GM12878 (cell line): ENCODE results near the gene NOS3. TPM values are rescaled to one million over a fixed set of nuclear protein-coding genes. Genes with fewer than 3 reads are reported as not detected.

Experiments used
- ATAC-seq: fragments of 200-7000 bp; cut with Tn5 transposase; 3 replicates; pipeline ENCODE4 v1.9.1; 2020; ENCODE audit warnings: mild to moderate bottlenecking, moderate library complexity
- BruUV-seq: library from RNA; stranded (reverse); fragments of 400-500 nt; replicated peaks from 2 replicates; lab custom pipeline; 2021; lab: Mats Ljungman, UMichigan
- CTCF ChIA-PET: fragments of 300-600 bp; sonication (Branson Sonifier 250); formaldehyde crosslinking; extraction: SDS; loops from one replicate; lab custom pipeline; 2021; ENCODE audit warnings: inconsistent platforms; lab: Yijun Ruan, JAX
- POLR2A ChIA-PET: fragments of 350-600 bp; formaldehyde crosslinking; extraction: SDS; loops from one replicate; lab custom pipeline; 2021; ENCODE audit warnings: inconsistent platforms; lab: Charles Lee
- RAD21 ChIA-PET: fragments of 300-600 bp; sonication (Branson Sonifier 250); formaldehyde crosslinking; loops from one replicate; lab custom pipeline; 2023; ENCODE audit warnings: antibody characterized with exemption; ENCODE audit not compliant: unreplicated experiment; lab: Charles Lee
- SMC1A ChIA-PET: fragments of 300-600 bp; sonication (Branson Sonifier 250); formaldehyde crosslinking; loops from one replicate; lab custom pipeline; 2023; ENCODE audit not compliant: unreplicated experiment, uncharacterized antibody; lab: Charles Lee
- DNase-seq: peaks from one replicate; pipeline ENCODE4 v3.0.0-alpha.2; 2011; ENCODE audit warnings: low read depth, low spot score
- FAIRE-seq: peaks from 3 replicates; lab custom pipeline; 2011; peaks lifted over from hg19 to GRCh38; lab: Jason Lieb, UNC
- H2AFZ ChIP-seq: 2 replicates; pipeline ENCODE4 v1.6.0; 2011; ENCODE audit warnings: low read depth, low read length, control low read depth; ENCODE audit not compliant: control insufficient read depth
- H3K27ac ChIP-seq: 2 replicates; pipeline ENCODE4 v1.5.1; 2011; ENCODE audit warnings: control low read depth; ENCODE audit not compliant: control insufficient read depth, insufficient read depth
- H3K27me3 ChIP-seq, 2 experiments: replicated peaks in 1 of 2; 2 replicates each; pipeline versions ENCODE4 v1.6.0 to v1.6.1; 2011; ENCODE audit warnings: low read length in 1 of 2; ENCODE audit not compliant: control insufficient read depth in 2 of 2, insufficient read depth in 2 of 2
- H3K36me3 ChIP-seq, 2 experiments: 2 replicates each; pipeline ENCODE4 v1.5.1; 2011; ENCODE audit warnings: low read length in 1 of 2; ENCODE audit not compliant: control insufficient read depth in 2 of 2, insufficient read depth in 2 of 2
- H3K4me1 ChIP-seq: 2 replicates; pipeline ENCODE4 v1.6.1; 2011; ENCODE audit warnings: mild to moderate bottlenecking, low read length, moderate library complexity, mixed read lengths; ENCODE audit not compliant: control insufficient read depth, insufficient read depth
- H3K4me2 ChIP-seq: 2 replicates; pipeline ENCODE4 v1.6.0; 2011; ENCODE audit warnings: control low read depth; ENCODE audit not compliant: control insufficient read depth, insufficient read depth
- H3K4me3 ChIP-seq: fragments of 200-600 bp; sonication (generic); 2 replicates; pipeline ENCODE4 v1.5.1; 2016
- H3K79me2 ChIP-seq: 2 replicates; pipeline ENCODE4 v1.6.0; 2011; ENCODE audit warnings: low read length; ENCODE audit not compliant: control insufficient read depth, insufficient read depth
- H3K9ac ChIP-seq: 2 replicates; pipeline ENCODE4 v1.8.0; 2011; ENCODE audit warnings: low read length, control low read depth, mixed read lengths; ENCODE audit not compliant: control insufficient read depth, insufficient read depth
- H3K9me3 ChIP-seq: replicated peaks from 3 replicates; pipeline ENCODE4 v1.5.1; 2011; ENCODE audit warnings: mild to moderate bottlenecking, low read length; ENCODE audit not compliant: control insufficient read depth, insufficient read depth
- H4K20me1 ChIP-seq: 2 replicates; pipeline ENCODE4 v1.6.0; 2011; ENCODE audit not compliant: control insufficient read depth, insufficient read depth
- BACH1 ChIP-seq: fragments of 450-650 bp; IDR thresholded peaks from 2 replicates; pipeline ENCODE4 v1.6.1; 2017; ENCODE audit warnings: mild to moderate bottlenecking, borderline replicate concordance
- CHD4 ChIP-seq: fragments of 200-600 bp; sonication (generic); IDR thresholded peaks from 2 replicates; pipeline ENCODE4 v1.6.1; 2016; ENCODE audit warnings: mild to moderate bottlenecking
- CREM ChIP-seq: IDR thresholded peaks from 2 replicates; pipeline ENCODE4 v1.6.1; 2014; ENCODE audit warnings: antibody characterized with exemption, low read depth
- EGR1 ChIP-seq, 2 experiments: IDR thresholded peaks; 1 replicate in 1 of 2; 2 replicates in 1 of 2; pipeline ENCODE4 v1.6.1; 2011 to 2012; ENCODE audit warnings: low read depth in 2 of 2, low read length in 2 of 2, borderline replicate concordance in 1 of 2, mild to moderate bottlenecking in 1 of 2, moderate library complexity in 1 of 2
- GABPA ChIP-seq: IDR thresholded peaks from 2 replicates; pipeline ENCODE4 v1.6.1; 2014; ENCODE audit warnings: antibody characterized with exemption, low read depth, mild to moderate bottlenecking, inconsistent platforms
- GATAD2B ChIP-seq: fragments of 450-650 bp; conservative IDR thresholded peaks from 2 replicates; pipeline ENCODE4 v1.6.1; 2017; ENCODE audit warnings: low read depth, mild to moderate bottlenecking, moderate library complexity
- HDAC6 ChIP-seq: fragments of 200-600 bp; sonication (generic); IDR thresholded peaks from one replicate; pipeline ENCODE4 v1.8.0; 2017; ENCODE audit warnings: antibody characterized with exemption; ENCODE audit not compliant: unreplicated experiment
- HDGF ChIP-seq: fragments of 450-650 bp; IDR thresholded peaks from 2 replicates; pipeline ENCODE4 v1.6.1; 2016; ENCODE audit warnings: antibody characterized with exemption
- IKZF2 ChIP-seq, 2 experiments: fragments of 450-650 bp; IDR thresholded peaks; 2 replicates each; pipeline ENCODE4 v1.6.1; 2017; ENCODE audit warnings: mild to moderate bottlenecking in 2 of 2, moderate library complexity in 2 of 2
- NKRF ChIP-seq: fragments of 450-650 bp; conservative IDR thresholded peaks from 2 replicates; pipeline ENCODE4 v1.6.1; 2017; ENCODE audit warnings: mild to moderate bottlenecking, moderate library complexity
- RFX5 ChIP-seq: IDR thresholded peaks from 2 replicates; pipeline ENCODE4 v1.6.1; 2011; ENCODE audit warnings: low read depth, low read length, improper control_type of control experiment
- SREBF2 ChIP-seq: IDR thresholded peaks from 2 replicates; pipeline ENCODE4 v1.6.1; 2012; ENCODE audit warnings: mild to moderate bottlenecking, low read length
- ZBTB40 ChIP-seq: fragments of 450-650 bp; IDR thresholded peaks from 2 replicates; pipeline ENCODE4 v1.6.1; 2016; ENCODE audit warnings: mild to moderate bottlenecking, moderate library complexity, borderline replicate concordance
- ZSCAN29 ChIP-seq: fragments of 450-650 bp; IDR thresholded peaks from 2 replicates; pipeline ENCODE4 v1.6.1; 2017; ENCODE audit warnings: mild to moderate bottlenecking, moderate library complexity
- ZZZ3 ChIP-seq: IDR thresholded peaks from 2 replicates; pipeline ENCODE4 v1.6.1; 2011; ENCODE audit warnings: low read depth; ENCODE audit not compliant: control insufficient read depth, insufficient read length
- WGBS: methylation state at CpG from one replicate; pipeline ENCODE4 v1.1.6; 2016; ENCODE audit warnings: low lambda C conversion rate; ENCODE audit not compliant: insufficient replicate concordance, insufficient coverage; ENCODE audit errors: missing lambda C conversion rate; 5-methylcytosine and 5-hydroxymethylcytosine counted together
- in situ Hi-C: fragments of 300-500 bp; cut with MboI; formaldehyde crosslinking; loops from 9 replicates; pipeline ENCODE4 v1.14.3; 2018; ENCODE audit warnings: mixed read lengths
- intact Hi-C: fragments of 100-400 bp; cut with micrococcal nuclease; formaldehyde crosslinking; loops from one replicate; pipeline ENCODE4 v1.14.2; 2022; ENCODE audit not compliant: unreplicated experiment
- polyA plus RNA-seq, 11 experiments: library from polyadenylated mRNA; depleted of rRNA in 4 of 11; unstranded in 6 of 11; stranded (reverse) in 5 of 11; fragments of >200 nt; fragmentation: Nextera tagmentation in 4 of 11; fragmentation: Illumina TruSeq in 1 of 11; extraction: Ambion mirVana in 4 of 11; extraction: Trizol in 1 of 11; gene quantifications; 1 replicate in 1 of 11; 2 replicates in 10 of 11; pipeline versions ENCODE4 v1.2.1 to v1.2.3, GENCODE V29; 2011 to 2016; ENCODE audit warnings: inconsistent platforms in 2 of 11, missing spikeins in 2 of 11, low read depth in 1 of 11
- total RNA-seq, 4 experiments: library from RNA; depleted of rRNA in 3 of 4; stranded (reverse); fragments of >200 nt in 3 of 4; fragmentation: Illumina TruSeq in 1 of 4; extraction: Trizol in 1 of 4; gene quantifications; 2 replicates each; pipeline versions ENCODE4 v1.2.1 to v1.2.3, GENCODE V29; 2013 to 2021

NOS3 gene
- total and polyA plus RNA-seq, 10 of the 15 experiments (the other 5 are each of a cell fraction or from before 2014, with no cell fraction given), result 0.06 to 0.92 (median 0.30) TPM; not detected in 3

- Histone ChIP-seq H3K27ac (no peak overlapping the region), H4K20me1 (no peaks in the 10 kb centered on the region), H3K4me1 (no peaks in the 10 kb centered on the region), H3K9me3 (no peaks in the 10 kb centered on the region), H3K4me3 (no peak overlapping the region), H3K4me2 (no peak overlapping the region), H3K27me3 (peaks cover 0 to 2% of the 10 kb centered on the region in 2 experiments; a peak in 1 of 4 replicates), H2AFZ (no peak overlapping the region), H3K9ac (no peak overlapping the region), H3K79me2 (no peaks in the 10 kb centered on the region), H3K36me3 (no peaks in the 10 kb centered on the region)
- no peak for DNase-seq
- no TSS peak for BruUV-seq
- intact Hi-C loops (no loop called here), in situ Hi-C loops (no loop called here)
- 29% methylated on average over 13 of the region's 13 CpGs for WGBS
- TF ChIP-seq SREBF2, result no peak
- TF ChIP-seq ZBTB40, result no peak
- no peak for TF ChIP-seq GABPA
- TF ChIP-seq BACH1, result no peak
- TF ChIP-seq ZZZ3, result no peak
- no peak for TF ChIP-seq HDAC6
- TF ChIP-seq IKZF2 (IDR thresholded peaks at IDR 0.05), result no peak
- no peak for TF ChIP-seq CREM
- TF ChIP-seq RFX5, result no peak
- TF ChIP-seq ZSCAN29, result no peak
- TF ChIP-seq CHD4, result no peak
- no peak for TF ChIP-seq GATAD2B
- no peak for TF ChIP-seq HDGF
- no peak for TF ChIP-seq EGR1 (IDR thresholded peaks at IDR 0.05; ENCODE audit: borderline replicate concordance in 1 of 2, low read depth in 2 of 2, low read length in 2 of 2)
- no peak for TF ChIP-seq NKRF
- ATAC-seq, result no peak
- CTCF ChIA-PET, result no interaction called here
- RAD21 ChIA-PET, result no interaction called here
- FAIRE-seq, result no peak
- POLR2A ChIA-PET, result no interaction called here
- SMC1A ChIA-PET, result no interaction called here
Observed at GRCh38 chr7:150942591-150943452, 48.0 kb upstream of the NOS3 start.
